Measurements from ENCODE around the gene TNRC6C.
A peak's percentile ranks its signal among the peaks of the same experiment; 100 is the strongest.

Gene TNRC6C

GRCh38 chr17:78013683-78014467, 55.4 kb downstream of the TNRC6C start:
- no peak for DNase-seq (ENCODE audit: low read depth)

DNA sequence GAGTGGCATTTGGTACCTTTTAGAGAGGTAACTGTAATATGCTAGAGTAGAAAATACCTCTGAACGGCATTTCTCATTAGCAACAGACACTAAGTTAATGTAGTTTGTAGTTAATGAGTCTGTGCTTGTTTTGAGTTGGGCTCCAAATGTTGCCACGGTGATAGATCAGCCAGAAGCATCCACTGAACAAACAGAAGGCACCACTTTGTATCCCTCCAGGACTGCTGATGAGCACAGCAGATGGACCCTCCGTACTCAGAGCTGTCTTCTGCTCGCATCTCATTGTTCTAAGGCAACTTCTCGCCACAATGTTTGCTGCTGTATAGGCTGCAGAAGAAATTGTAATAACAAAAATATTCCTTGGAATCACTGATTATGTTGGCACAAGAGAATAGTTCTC, 56.1 kb downstream of the TNRC6C start:
- no peak for DNase-seq (ENCODE audit: low read depth)

DNA sequence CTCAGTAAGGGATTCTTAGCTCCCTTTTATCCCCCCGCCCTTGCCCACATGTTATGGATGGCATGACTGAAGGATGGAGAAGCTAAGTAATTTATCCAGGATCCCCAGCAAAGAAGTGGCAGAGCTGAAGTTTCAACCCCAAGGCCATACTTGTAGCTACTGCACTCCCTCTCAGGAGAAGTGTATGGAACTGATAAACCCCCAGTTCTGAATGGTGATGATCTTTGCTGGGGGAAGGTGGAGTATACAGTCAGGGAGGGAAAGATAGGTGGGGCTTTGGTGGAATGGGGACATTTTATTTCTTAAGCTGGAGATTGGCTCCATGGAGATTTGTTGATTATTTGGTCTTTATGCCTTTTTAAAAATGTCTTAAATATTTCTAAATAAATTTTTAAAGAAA, 58.3 kb downstream of the TNRC6C start:
- DNase-seq (ENCODE audit: low read depth): no peak

DNA sequence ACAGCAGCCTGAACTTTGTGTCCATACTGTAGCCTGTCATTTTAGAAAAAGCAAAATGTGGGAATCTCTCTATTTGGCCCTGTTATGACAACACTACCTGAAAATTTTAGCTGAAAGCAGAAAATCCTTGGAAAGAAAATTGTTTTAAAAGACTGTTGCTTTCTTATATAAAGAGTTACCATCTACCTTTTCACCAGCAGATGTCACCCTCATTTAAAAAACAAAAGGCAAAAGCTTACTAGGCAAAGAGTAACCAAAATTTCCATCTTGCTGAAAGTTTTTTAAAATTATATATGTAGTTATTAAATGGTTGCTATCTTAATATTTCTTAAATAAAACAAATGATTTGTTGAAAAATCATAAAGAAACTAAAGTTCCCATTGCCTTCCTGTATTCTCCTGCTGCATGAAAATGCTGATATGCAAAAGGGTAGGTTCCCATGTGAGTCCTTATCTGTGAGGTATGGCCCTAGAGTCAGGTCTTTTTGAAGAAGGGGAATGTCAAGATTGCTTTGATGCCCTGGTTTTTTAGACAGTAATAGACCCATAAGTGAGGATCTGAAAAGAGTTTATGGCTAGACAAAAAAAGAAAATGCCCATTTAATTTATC, 61.0 kb downstream of the TNRC6C start:
- DNase-seq (ENCODE audit: low read depth): no peak

DNA sequence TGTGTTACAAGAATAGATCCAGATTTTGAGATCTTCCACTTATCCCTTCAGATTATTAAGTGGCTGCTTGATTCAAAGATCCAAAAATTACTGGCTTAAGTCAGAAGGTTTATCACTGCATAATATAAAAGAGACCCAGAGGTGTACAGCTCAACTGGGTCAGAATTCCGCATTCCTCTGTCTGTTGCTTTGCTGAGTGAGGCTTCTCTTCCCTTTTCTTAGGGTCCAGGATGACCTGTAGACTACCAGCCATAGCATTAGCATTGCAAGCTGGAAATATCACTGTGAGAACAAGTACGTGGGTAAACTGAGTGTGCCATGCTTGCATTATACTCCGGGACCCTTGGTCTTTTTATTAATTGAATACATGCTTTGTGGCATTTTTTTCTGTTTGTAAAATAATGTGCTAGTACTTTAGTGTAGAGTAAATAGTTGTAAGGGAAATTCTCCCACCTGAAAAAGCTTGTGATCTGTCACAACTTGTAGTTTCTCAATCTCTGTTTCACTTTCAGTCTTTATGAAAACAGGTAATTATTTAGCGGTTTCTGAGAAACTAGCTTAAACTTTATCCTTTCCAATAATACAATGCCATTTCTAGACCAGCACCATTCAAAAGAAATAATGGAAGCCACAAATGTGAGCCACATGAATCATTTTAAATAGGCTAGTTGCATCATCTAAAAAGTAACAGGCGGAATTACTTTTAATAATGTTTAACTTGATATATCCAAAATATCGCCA, 61.6 kb downstream of the TNRC6C start:
- DNase-seq (ENCODE audit: low read depth): no peak

GRCh38 chr17:78020717-78021108, 62.2 kb downstream of the TNRC6C start:
- no peak for DNase-seq (ENCODE audit: low read depth)

GRCh38 chr17:78022425-78022824, 63.9 kb downstream of the TNRC6C start:
- DNase-seq (ENCODE audit: low read depth): no peak

DNA sequence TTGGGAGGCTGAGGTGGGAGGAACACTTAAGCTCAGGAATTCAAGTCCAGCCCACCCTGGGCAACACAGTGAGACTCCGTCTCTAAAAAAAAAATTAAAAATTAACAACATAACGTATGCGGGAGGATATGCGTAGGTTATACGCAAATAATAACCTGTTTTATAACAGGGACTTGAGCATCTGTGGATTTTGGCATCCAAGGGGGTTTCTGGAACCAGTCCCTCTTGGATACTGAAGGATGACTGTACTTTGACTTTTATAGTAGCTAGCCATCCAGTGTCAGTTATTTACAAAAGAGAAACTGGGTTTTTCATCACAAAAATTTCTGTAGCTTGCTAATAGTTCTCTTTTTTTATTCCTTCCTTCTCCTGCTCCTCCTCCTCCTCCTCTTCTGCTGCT, 64.5 kb downstream of the TNRC6C start:
- no peak for DNase-seq (ENCODE audit: low read depth)

DNA sequence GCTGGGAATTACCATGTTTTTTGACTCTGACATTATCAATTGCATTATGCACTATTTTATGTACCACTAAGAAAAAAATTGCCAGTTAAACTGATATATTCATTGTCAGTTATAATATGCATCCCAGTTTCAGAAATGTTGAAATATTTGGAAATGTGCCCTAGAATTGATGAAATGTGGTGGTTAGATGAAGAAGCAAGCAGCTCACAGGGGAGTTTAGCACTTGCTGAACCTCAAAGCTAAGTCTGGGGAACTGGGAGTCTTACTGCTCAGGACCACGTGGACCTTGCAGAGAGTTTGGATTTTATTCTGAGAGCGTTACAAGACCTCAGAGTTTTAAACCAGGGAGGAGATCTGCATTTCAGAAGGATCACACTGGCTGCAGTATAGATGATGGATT, 67.9 kb downstream of the TNRC6C start:
- no peak for DNase-seq (ENCODE audit: low read depth)

- DNase-seq (ENCODE audit: low read depth): no peak
These were observed 68.6 kb downstream of the TNRC6C start for GRCh38 chr17:78027121-78027520.

DNA sequence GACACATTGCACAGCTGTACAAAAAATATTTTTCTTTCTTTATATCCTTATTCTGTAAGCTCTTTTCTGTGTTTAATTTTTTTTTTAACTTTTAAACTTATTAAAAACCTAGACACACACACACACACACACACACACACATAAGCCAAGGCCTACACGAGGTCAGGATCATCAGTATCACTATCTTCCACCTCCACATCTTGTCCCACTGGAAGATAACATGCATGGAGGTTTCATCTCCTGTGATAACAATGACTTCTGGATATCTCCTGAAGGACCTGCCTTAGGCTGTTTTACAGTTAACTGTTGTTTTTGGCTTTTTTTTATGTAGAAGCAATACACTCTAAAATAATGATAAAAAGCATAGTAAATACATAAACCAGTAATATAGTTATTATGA, 71.2 kb downstream of the TNRC6C start:
- DNase-seq (ENCODE audit: low read depth): no peak

- DNase-seq (ENCODE audit: low read depth): no peak
These were observed 72.9 kb downstream of the TNRC6C start for GRCh38 chr17:78031435-78031834.

GRCh38 chr17:78032166-78032565, 73.7 kb downstream of the TNRC6C start:
- DNase-seq (ENCODE audit: low read depth): no peak

- DNase-seq (ENCODE audit: low read depth): no peak
These were observed 76.1 kb downstream of the TNRC6C start for GRCh38 chr17:78034429-78035091.

- no peak for DNase-seq (ENCODE audit: low read depth)
These were observed 78.8 kb downstream of the TNRC6C start for GRCh38 chr17:78037280-78037679.

GRCh38 chr17:78038748-78039288, 80.3 kb downstream of the TNRC6C start:
- no peak for DNase-seq (ENCODE audit: low read depth)

- DNase-seq (ENCODE audit: low read depth): no peak
These were observed 81.1 kb downstream of the TNRC6C start for GRCh38 chr17:78039581-78039980.

DNA sequence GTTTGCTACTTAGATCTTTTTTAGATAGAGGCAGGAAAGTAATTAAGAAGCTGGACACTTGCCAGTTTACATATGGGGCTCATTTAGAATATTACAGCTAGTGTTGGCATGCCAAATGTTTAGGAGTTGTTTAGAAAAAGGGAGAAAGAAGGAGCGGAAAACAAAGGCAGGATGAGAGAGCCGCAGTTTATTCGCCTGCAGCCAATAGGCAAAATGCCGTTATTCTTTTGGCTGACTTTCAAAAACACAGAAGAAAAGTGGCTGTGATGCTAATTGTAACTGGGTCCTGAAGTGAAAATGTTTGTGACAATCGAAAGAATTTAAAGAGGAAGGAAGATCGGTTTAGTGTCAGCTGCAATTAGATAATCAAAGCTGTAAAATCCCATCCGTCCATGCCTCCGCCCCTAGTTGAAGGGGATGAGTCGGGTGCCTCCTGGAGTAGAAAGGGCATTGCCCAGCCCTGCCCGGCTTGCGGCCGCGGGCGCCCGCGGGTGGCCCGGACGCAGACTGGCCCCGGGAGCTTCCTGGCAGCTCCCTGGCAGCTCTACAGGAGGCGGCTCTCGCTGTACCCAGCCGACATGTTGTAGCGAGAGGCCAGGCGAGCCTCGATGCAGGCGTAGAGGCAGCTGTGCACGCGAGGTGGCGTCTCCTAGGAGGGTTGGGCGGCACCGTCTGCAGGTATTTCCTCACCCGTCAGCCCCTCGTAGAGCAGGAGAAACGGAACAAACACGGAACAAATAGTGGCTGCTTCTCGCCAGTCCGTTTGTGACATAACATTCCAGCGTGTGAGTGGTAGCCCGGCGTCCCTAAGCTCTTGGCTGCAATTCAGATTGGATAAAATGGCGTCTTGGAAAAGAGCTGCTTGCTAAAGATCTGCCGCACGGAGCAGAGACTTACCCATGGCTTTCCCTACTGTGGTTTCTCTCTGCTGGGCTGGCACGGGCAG, 82.2 kb downstream of the TNRC6C start:
- DNase-seq (ENCODE audit: low read depth): peak; percentile 31

- no peak for DNase-seq (ENCODE audit: low read depth)
These were observed 83.1 kb downstream of the TNRC6C start for GRCh38 chr17:78041386-78042179.

DNA sequence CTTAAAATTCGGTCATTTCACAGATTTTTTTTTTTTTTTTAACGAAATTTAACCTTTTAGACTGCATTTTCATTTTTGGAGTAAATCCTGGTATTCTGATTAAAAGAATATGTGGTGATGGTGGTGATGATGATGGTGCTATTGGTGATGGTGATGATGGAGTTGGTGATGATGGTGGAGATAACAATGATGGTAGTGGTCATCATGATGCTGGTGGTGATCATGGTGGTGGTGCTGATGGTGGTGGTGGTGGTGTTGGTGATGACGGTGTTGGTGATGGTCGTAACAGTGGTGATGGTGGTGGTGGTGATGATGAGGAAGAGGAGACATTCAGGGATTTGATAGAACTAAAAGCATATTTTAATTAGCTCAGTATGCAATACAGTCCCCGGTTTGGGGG, 84.0 kb downstream of the TNRC6C start:
- no peak for DNase-seq (ENCODE audit: low read depth)

Measured in HS-27A (cell line).